Activated T-helper 17 cell treated with anti-CD3 and anti-CD28 coated beads, Interleukin-2, amount 50 U/mL, for 72 hours (primary cell): ENCODE measurements around the gene ZNF575. TPM values are rescaled to one million over a fixed set of nuclear protein-coding genes. Genes with fewer than 3 reads are reported as not detected.
"Not testable (repeated sequence)": the region's sequence is repeated elsewhere in the genome, so short reads cannot be mapped to it uniquely, and the experiment has no call there.

Source experiments
- ATAC-seq: fragments of 150-1000 bp; cut with Tn5 transposase; replicated peaks from 2 replicates; pipeline ENCODE4 v1.10.0; 2021; ENCODE audit warnings: mild to moderate bottlenecking, moderate library complexity
- H3K27ac Mint-ChIP-seq: one replicate; pipeline ENCODE4 v1.8.0; 2022; ENCODE audit warnings: mixed read lengths
- H3K27me3 Mint-ChIP-seq: one replicate; pipeline ENCODE4 v1.8.0; 2022; ENCODE audit warnings: mixed read lengths
- H3K36me3 Mint-ChIP-seq: one replicate; pipeline ENCODE4 v1.8.0; 2022; ENCODE audit warnings: low read depth, mild to moderate bottlenecking, mixed read lengths
- H3K4me1 Mint-ChIP-seq: one replicate; pipeline ENCODE4 v1.8.0; 2022; ENCODE audit warnings: mixed read lengths
- H3K4me3 Mint-ChIP-seq: one replicate; pipeline ENCODE4 v1.8.0; 2022; ENCODE audit warnings: mild to moderate bottlenecking, mixed read lengths
- H3K9me3 Mint-ChIP-seq: one replicate; pipeline ENCODE4 v1.8.0; 2022; ENCODE audit warnings: mixed read lengths
- total RNA-seq, 2 donors: library from RNA; stranded (reverse); gene quantifications; one replicate each; pipeline ENCODE4 v1.2.3, GENCODE V29; 2022

The ZNF575 gene
- total RNA-seq, 2 donors from 2014 or later, result 0.86 to 1.7 TPM

DNA sequence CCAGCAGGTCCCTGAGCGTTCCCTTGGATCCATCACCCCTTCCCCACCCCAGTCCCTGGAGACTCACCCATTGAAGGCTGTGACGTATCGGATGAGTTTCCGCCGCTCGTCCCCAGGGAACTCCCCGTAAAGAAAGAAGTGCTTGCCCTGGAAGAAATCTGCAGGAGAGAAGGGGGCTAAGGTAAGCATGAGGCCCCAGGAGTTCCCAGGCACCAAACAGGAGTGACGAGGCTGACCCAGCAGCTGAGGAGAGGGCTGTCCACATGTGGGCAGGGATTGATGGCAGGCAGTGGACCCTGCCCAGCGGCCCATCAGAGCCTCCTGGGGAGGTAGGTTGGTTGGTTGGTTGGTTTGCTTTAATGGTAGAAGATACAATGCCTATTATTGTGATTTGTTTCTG, 11.1 kb downstream of the ZNF575 start:
- H3K36me3 Mint-ChIP-seq, result peaks cover 60% of the 10 kb centered on the region
- H3K4me3 Mint-ChIP-seq, result no peak overlapping the region
- ATAC-seq, result no peak
- H3K4me1 Mint-ChIP-seq, result no peaks in the 10 kb centered on the region
- no peak overlapping the region for H3K27ac Mint-ChIP-seq
- H3K27me3 Mint-ChIP-seq, result no peaks in the 10 kb centered on the region
- peaks cover 3% of the 10 kb centered on the region for H3K9me3 Mint-ChIP-seq

DNA sequence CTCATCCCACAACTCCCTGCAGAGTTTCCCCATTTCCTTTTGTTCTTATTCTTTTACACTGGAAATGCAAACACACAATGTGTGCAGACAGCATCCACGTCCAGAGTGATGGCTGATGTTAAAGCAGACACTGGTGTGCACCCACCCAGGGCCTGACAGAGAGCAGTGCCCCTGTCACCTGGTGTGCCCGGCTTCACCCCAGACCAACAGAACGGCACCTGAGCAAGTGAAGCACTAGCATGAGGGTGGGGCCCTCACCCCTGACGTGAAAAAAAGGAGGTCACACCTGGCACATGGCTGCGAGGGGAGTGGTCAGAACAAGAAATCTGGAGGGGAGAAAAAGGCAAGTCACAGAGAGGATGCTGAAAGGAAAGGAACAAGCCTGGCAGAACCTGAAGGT, 12.3 kb downstream of the ZNF575 start:
- Mint-ChIP-seq H3K36me3 (peaks cover 58% of the 10 kb centered on the region), H3K27me3 (no peaks in the 10 kb centered on the region), H3K27ac (peak overlapping the region; percentile 66), H3K4me3 (no peak overlapping the region), H3K4me1 (no peaks in the 10 kb centered on the region), H3K9me3 (no peaks in the 10 kb centered on the region)
- ATAC-seq, result no peak

DNA sequence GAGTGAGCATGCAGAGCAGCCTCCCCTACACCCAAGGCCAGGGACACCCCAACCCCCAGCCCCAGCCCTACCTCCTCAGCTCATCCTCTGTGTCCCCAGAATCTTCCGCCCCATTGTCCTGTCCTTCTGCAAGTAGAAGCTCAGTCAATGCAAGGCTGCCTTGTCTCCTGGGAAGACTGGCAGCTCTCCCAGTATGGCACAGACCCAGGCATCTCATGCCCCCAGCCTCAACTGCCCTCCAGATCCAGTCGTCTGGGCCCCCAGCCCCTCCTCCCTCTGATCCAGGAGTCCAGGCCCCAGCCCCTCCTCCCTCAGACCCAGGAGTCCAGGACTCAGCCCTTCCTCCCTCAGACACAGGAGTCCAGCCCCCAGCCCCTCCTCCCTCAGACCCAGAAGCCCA, 13.0 kb downstream of the ZNF575 start:
- H3K27me3 Mint-ChIP-seq, result no peaks in the 10 kb centered on the region
- H3K4me1 Mint-ChIP-seq, result no peaks in the 10 kb centered on the region
- no peak for ATAC-seq
- H3K27ac Mint-ChIP-seq, result peak overlapping the region; percentile 66
- no peak overlapping the region for H3K4me3 Mint-ChIP-seq
- H3K9me3 Mint-ChIP-seq, result no peaks in the 10 kb centered on the region
- H3K36me3 Mint-ChIP-seq, result peaks cover 58% of the 10 kb centered on the region

DNA sequence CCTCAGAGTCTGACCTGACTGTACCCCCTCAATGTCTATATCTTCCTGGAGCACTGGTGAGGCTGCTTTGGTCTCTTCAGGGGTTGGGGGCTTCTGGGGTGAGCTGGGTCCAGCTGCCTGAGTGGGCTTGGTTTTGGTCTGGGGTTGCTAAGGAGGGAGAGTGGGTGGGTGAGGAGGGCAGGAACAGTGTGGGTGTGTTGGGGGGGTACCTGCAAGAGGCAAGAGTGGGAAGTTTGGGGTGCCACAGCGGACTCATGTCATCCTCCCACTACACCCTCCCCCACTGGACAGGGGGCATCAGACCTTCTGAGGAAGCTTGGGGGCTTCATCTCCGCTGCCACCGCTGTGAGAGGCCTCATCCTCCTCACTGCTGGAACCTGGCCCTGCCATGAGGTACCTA, 13.6 kb downstream of the ZNF575 start:
- Mint-ChIP-seq H3K36me3 (peaks cover 58% of the 10 kb centered on the region), H3K4me1 (no peaks in the 10 kb centered on the region), H3K27me3 (no peaks in the 10 kb centered on the region), H3K4me3 (no peak overlapping the region), H3K9me3 (no peaks in the 10 kb centered on the region), H3K27ac (no peak overlapping the region)
- ATAC-seq, result no peak

DNA sequence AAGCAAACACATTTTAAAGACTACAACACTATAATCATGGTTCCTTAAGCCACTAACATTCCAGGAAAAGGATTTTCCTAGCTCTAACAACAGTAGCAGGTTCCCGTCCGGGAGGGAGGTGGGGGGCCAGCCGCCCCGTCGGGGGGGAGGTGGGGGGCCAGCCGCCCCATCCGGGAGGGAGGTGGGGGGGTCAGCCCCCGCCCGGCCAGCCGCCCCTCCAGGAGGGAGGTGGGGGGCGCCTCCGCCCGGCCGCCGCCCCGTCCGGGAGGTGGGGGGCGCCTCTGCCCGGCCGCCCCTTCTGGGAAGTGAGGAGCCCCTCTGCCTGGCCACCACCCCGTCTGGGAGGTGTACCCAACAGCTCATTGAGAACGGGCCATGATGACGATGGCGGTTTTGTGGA, 14.9 kb downstream of the ZNF575 start:
- not testable (repeated sequence) for H3K4me1 Mint-ChIP-seq, H3K9me3 Mint-ChIP-seq, ATAC-seq, H3K27ac Mint-ChIP-seq, H3K4me3 Mint-ChIP-seq, H3K27me3 Mint-ChIP-seq
- peaks cover 53% of the 10 kb centered on the region for H3K36me3 Mint-ChIP-seq

DNA sequence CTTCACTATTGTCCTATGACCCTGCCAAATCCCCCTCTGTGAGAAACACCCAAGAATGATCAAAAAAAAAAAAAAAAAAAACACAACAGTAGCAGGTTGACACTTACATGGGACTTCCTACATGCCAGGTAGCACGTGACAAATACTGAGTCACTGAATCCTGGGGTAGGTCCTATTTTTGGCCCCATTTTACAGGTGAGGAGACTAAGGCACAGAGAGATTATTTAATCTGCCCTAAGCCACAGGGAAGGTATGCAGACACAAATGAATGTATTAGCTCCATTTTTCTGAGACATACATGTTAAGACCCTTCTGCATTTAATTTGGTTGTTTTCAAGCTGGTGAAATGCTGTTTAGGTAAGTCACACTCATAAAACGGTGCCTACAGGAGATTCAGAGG, 15.7 kb downstream of the ZNF575 start:
- Mint-ChIP-seq H3K27me3 (no peaks in the 10 kb centered on the region), H3K36me3 (peaks cover 45% of the 10 kb centered on the region), H3K27ac (no peak overlapping the region), H3K4me1 (no peaks in the 10 kb centered on the region), H3K9me3 (no peaks in the 10 kb centered on the region), H3K4me3 (no peak overlapping the region)
- ATAC-seq, result no peak

DNA sequence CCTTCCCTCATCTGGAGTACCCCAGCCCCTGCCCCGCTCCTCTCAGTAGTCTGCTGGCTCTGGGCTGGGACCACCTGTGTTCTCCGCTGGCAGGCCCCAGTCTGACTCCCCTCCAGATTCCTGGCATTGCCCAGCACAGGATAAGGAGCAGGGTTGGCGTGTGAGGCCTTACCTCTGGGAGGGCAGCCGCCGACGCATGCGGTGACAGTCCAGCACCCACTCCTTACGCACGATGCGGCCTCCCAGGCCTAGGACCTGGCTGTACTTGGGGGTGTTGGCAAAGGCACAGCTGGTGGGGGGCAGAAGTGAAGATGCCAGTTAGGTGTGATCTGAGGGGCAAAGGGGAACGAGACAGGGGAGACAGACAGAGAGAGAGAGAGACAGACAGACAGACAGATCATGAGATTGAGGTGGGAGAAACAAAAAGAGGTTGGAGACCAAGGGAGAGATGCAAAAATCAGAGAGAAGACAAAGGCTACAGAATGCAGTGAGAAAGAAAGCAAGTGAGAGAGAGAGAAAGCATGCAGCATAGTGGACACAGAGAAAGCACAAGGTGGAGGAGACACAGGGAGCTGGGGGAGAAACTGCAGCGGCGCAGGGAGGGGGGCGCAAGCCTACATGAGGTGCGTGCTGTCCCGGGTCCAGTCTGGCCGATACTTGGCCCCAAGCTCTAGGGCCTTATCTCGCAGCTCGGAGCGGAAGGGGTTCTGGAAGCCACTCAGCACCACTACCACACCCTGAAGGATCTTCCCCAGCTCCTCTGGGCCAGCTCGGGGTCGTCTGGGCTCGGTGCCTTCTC, 18.6 kb downstream of the ZNF575 start:
- H3K36me3 Mint-ChIP-seq, result peaks cover 44% of the 10 kb centered on the region
- ATAC-seq, result no peak
- H3K9me3 Mint-ChIP-seq, result no peaks in the 10 kb centered on the region
- no peaks in the 10 kb centered on the region for H3K27me3 Mint-ChIP-seq
- peaks cover 7% of the 10 kb centered on the region for H3K4me1 Mint-ChIP-seq
- no peak overlapping the region for H3K4me3 Mint-ChIP-seq
- peak overlapping the region; percentile 17 for H3K27ac Mint-ChIP-seq

DNA sequence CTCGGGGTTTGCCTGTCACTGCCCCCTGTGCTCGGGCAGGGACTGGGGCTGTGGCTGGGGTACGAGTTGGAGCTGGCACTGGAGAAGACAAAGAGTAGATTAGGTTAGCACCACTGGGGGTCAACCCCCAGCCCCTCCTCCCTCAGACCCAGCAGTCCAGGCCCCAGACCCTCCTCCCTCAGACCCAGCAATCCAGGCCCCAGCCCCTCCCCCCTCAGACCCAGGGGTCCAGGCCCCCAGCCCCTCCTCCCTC, 19.1 kb downstream of the ZNF575 start:
- Mint-ChIP-seq H3K4me1 (peaks cover 7% of the 10 kb centered on the region), H3K27me3 (no peaks in the 10 kb centered on the region), H3K27ac (no peak overlapping the region), H3K9me3 (no peaks in the 10 kb centered on the region), H3K4me3 (no peak overlapping the region), H3K36me3 (peaks cover 45% of the 10 kb centered on the region)
- no peak for ATAC-seq

DNA sequence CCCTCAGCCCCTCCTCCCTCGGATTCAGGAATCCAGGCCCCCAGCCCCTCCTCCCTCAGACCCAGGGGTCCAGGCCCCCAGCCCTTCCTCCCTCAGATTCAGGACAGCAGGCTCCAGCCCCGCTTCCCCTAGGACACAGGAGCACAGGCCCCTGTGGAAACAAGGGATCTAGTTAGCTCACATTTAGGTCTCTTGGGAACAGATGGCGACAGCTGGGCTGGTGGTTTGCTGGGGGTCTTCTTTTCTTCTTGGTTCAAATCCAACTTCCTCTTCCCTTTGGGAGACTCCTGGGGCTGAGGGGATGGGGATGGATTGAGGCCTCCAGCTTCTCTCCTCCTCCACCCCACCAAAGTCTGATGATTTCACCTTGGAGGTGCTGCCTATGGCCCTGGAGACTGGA, 19.6 kb downstream of the ZNF575 start:
- no peak overlapping the region for H3K27ac Mint-ChIP-seq
- peaks cover 50% of the 10 kb centered on the region for H3K36me3 Mint-ChIP-seq
- no peak for ATAC-seq
- no peak overlapping the region for H3K4me3 Mint-ChIP-seq
- no peaks in the 10 kb centered on the region for H3K9me3 Mint-ChIP-seq
- no peaks in the 10 kb centered on the region for H3K27me3 Mint-ChIP-seq
- H3K4me1 Mint-ChIP-seq, result peaks cover 7% of the 10 kb centered on the region

DNA sequence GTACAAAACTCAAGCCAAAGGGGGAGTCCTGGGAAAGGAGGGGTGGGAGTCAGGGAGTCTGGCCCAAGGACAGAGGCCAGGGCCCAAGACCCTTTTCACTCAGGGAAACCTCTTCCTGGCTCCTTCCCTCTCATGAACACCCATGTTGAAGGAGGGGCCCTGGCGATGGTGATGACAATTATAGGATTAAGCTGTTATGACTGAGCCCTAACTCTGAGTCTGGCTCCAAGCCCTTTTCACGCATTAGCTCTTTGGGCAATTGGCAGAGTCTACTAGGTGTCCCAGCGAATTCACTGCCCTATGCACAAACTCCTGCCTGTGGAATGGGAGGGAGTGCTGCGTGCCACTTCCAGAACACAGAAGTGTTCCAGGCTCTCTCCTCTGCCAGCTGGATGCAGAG, 20.7 kb downstream of the ZNF575 start:
- no peak for ATAC-seq
- H3K4me1 Mint-ChIP-seq, result peaks cover 7% of the 10 kb centered on the region
- peak overlapping the region; percentile 81 for H3K27ac Mint-ChIP-seq
- no peaks in the 10 kb centered on the region for H3K9me3 Mint-ChIP-seq
- no peak overlapping the region for H3K4me3 Mint-ChIP-seq
- H3K27me3 Mint-ChIP-seq, result no peaks in the 10 kb centered on the region
- peaks cover 60% of the 10 kb centered on the region for H3K36me3 Mint-ChIP-seq

DNA sequence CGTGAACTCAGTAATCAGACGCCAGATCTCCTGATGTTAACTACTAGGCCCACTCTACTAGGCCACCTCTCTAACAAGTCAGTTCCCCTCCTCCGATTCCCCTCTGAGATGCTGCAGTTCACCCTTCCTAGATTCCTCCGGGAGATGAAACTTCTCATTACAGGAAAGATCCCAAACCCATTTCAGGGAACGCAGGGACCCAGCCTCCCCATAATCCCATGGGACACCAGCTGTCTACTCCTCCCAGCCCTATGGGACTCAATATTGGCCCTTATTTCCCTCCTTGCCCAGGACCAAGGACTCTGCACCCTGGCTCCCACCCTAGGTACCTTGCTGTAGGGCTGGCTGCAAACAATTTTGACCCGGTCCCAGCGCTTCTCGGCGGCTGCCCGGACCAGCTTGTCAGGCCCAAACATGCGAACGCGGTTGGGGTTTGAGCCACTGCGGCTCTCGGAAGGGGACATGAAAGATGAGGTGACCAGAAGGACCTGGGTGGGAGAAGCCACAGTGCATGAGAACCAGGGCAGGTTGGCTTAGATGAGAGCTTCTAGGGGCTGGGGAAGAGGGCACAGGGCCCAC, 21.4 kb downstream of the ZNF575 start:
- ATAC-seq, result no peak
- Mint-ChIP-seq H3K9me3 (no peaks in the 10 kb centered on the region), H3K36me3 (peaks cover 63% of the 10 kb centered on the region), H3K4me3 (no peak overlapping the region), H3K27me3 (no peaks in the 10 kb centered on the region), H3K27ac (peak overlapping the region; percentile 81), H3K4me1 (peaks cover 7% of the 10 kb centered on the region)

DNA sequence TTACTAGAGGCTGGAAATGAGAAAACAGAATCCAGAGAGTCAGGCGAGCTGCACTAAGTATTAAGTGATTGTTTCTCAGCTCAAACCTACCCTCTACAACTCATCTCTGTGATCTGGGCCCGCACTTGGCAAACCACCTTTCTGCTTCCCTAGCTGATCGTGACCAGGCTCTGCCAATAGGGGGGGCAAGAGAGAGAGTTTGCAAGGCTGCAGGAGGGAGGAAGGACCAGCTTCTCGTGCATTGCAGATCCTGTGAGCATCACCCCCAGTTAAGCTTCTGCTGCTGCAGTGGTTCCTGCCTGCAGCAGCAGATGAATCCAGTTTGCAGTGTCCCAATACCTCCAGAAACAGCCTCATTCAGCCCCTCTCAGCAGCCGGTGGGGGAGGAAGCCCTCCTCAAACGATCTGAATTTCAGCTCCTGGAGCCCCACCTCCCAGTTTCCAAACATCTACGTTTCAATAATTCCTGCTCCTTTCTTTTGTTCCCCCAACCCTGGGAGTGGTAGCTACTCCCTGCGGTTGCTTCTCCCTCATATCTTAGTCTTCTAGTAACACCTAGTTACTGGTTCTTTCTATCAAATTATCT, 22.3 kb downstream of the ZNF575 start:
- H3K4me1 Mint-ChIP-seq, result peaks cover 7% of the 10 kb centered on the region
- peak; percentile 88 for ATAC-seq
- H3K4me3 Mint-ChIP-seq, result no peak overlapping the region
- no peaks in the 10 kb centered on the region for H3K27me3 Mint-ChIP-seq
- H3K27ac Mint-ChIP-seq, result peak overlapping the region; percentile 81
- H3K9me3 Mint-ChIP-seq, result no peaks in the 10 kb centered on the region
- peaks cover 63% of the 10 kb centered on the region for H3K36me3 Mint-ChIP-seq

DNA sequence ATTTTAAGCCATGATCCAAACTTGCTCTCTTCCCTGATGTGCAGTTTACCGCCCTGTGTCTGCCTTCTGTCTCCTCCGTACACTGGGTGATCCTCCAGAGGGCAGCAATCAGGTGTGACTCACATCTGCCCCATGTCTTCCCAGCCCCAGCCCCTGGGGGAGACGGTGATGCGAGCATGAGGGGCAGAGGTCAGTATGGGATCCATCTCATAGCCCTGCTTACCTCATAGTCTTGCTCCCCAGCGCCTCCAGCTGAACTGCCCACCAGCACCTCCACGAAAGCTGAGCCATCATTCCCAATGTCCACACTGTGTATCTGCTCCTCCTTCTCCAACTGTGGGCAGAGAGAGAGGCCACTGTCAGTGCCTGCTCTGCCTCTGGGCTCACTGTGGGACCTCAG, 27.7 kb downstream of the ZNF575 start:
- peak overlapping the region; percentile 87 for H3K27ac Mint-ChIP-seq
- H3K9me3 Mint-ChIP-seq, result no peaks in the 10 kb centered on the region
- ATAC-seq, result no peak
- H3K4me1 Mint-ChIP-seq, result peaks cover 29% of the 10 kb centered on the region
- H3K36me3 Mint-ChIP-seq, result peaks cover 61% of the 10 kb centered on the region
- H3K4me3 Mint-ChIP-seq, result peak overlapping the region; percentile 63
- no peaks in the 10 kb centered on the region for H3K27me3 Mint-ChIP-seq

DNA sequence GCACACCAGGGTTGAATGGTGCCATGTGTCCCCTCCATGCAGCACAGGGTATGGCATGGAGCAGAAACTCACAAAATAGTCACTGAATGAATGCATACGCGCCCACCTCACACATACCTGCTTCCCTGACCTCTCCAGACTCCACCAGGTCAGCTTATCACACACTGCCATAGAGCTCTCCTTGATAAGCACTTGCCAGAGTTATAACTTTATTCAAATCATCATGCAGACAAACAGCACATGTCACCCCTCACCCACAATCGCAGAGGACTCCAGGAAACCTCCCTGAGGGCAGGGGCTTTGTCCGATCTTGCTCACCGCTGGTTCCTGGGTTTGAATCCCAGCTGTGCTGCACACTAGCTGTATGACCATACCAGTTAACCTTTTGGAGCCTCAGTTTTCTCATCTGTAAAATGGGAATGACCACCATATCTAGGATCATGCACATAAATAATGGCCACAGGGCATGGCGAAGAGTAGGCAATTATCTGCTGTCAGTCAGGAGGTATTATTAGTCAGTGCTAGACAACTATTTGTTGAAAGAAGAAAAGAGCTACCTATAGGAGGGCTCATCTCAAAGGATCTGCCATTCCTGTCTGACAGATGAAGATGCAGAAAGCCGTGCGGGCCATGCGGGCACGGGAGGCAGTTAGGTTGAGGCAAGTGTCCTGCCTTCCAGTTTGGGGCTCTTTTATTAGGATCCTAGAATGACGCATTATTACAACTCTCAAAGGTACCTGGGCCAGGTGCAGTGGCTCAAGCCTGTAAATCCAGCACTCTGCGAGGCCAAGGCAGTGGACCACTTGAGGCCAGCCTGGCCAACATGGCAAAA, 28.4 kb downstream of the ZNF575 start:
- H3K4me1 Mint-ChIP-seq, result peaks cover 29% of the 10 kb centered on the region
- peaks cover 61% of the 10 kb centered on the region for H3K36me3 Mint-ChIP-seq
- ATAC-seq, result no peak
- no peaks in the 10 kb centered on the region for H3K9me3 Mint-ChIP-seq
- H3K4me3 Mint-ChIP-seq, result peak overlapping the region; percentile 63
- no peaks in the 10 kb centered on the region for H3K27me3 Mint-ChIP-seq
- peak overlapping the region; percentile 87 for H3K27ac Mint-ChIP-seq
